GM12878 (cell line): ENCODE results near the gene RIPPLY2. TPM values are rescaled to one million over a fixed set of nuclear protein-coding genes. Genes with fewer than 3 reads are reported as not detected.
A peak's percentile ranks its signal among the peaks of the same experiment; 100 is the strongest.

Experiments
- BACH1 ChIP-seq: fragments of 450-650 bp; IDR thresholded peaks from 2 replicates; pipeline ENCODE4 v1.6.1; 2017; ENCODE audit warnings: mild to moderate bottlenecking, borderline replicate concordance
- BCL3 ChIP-seq: IDR thresholded peaks from 2 replicates; pipeline ENCODE4 v1.6.1; 2011; ENCODE audit warnings: borderline replicate concordance, low read depth, mild to moderate bottlenecking, moderate library complexity, low read length; ENCODE audit not compliant: insufficient read depth, poor library complexity, severe bottlenecking
- CHD1 ChIP-seq: IDR thresholded peaks from 2 replicates; pipeline ENCODE4 v1.6.1; 2012; ENCODE audit warnings: low read depth, low read length, improper control_type of control experiment
- CHD4 ChIP-seq: fragments of 200-600 bp; sonication (generic); IDR thresholded peaks from 2 replicates; pipeline ENCODE4 v1.6.1; 2016; ENCODE audit warnings: mild to moderate bottlenecking
- FOXM1 ChIP-seq: IDR thresholded peaks from 2 replicates; pipeline ENCODE4 v1.6.1; 2012; ENCODE audit warnings: low read depth, mild to moderate bottlenecking, inconsistent platforms, low read length, moderate library complexity
- MEF2A ChIP-seq: IDR thresholded peaks from 2 replicates; pipeline ENCODE4 v1.6.1; 2011; ENCODE audit warnings: low read depth, mild to moderate bottlenecking, low read length, moderate library complexity; ENCODE audit not compliant: insufficient read depth
- MLLT1 ChIP-seq: fragments of 450-650 bp; IDR thresholded peaks from 2 replicates; pipeline ENCODE4 v1.6.1; 2016; ENCODE audit warnings: mild to moderate bottlenecking
- MYC ChIP-seq: IDR thresholded peaks from 2 replicates; pipeline ENCODE4 v1.6.1; 2011; ENCODE audit warnings: mild to moderate bottlenecking, low read length, moderate library complexity, inconsistent platforms; ENCODE audit not compliant: insufficient read depth, insufficient replicate concordance, insufficient read length, severe bottlenecking
- PKNOX1 ChIP-seq: fragments of 450-650 bp; IDR thresholded peaks from 2 replicates; pipeline ENCODE4 v1.6.1; 2016; ENCODE audit warnings: mild to moderate bottlenecking
- SIX5 ChIP-seq: IDR thresholded peaks from 2 replicates; pipeline ENCODE4 v1.6.1; 2011; ENCODE audit warnings: mild to moderate bottlenecking, low read depth, low read length, moderate library complexity; ENCODE audit not compliant: severe bottlenecking
- SMAD1 ChIP-seq: fragments of 450-650 bp; IDR thresholded peaks from 2 replicates; pipeline ENCODE4 v1.6.1; 2018; ENCODE audit warnings: mild to moderate bottlenecking, low read depth; ENCODE audit not compliant: partially characterized antibody
- SP1 ChIP-seq: IDR thresholded peaks from one replicate; pipeline ENCODE4 v1.6.1; 2011; ENCODE audit warnings: low read depth, low read length
- SRF ChIP-seq, 2 experiments: IDR thresholded peaks; 2 replicates each; pipeline ENCODE4 v1.6.1; 2011; ENCODE audit warnings: low read depth in 2 of 2, low read length in 2 of 2, mild to moderate bottlenecking in 1 of 2, moderate library complexity in 1 of 2
- ZBTB33 ChIP-seq: fragments of 450-650 bp; IDR thresholded peaks from 2 replicates; pipeline ENCODE4 v1.6.1; 2017; ENCODE audit warnings: mild to moderate bottlenecking
- ZNF274 ChIP-seq: IDR thresholded peaks from one replicate; pipeline ENCODE4 v1.8.0; 2011; ENCODE audit not compliant: insufficient read length, insufficient read depth
- ZNF622 ChIP-seq: fragments of 450-650 bp; IDR thresholded peaks from 2 replicates; pipeline ENCODE4 v1.6.1; 2017; ENCODE audit warnings: mild to moderate bottlenecking, inconsistent platforms
- ZNF687 ChIP-seq: fragments of 450-650 bp; IDR thresholded peaks from 2 replicates; pipeline ENCODE4 v1.6.1; 2017; ENCODE audit warnings: mild to moderate bottlenecking, moderate library complexity
- polyA plus RNA-seq, 11 experiments: library from polyadenylated mRNA; depleted of rRNA in 4 of 11; unstranded in 6 of 11; stranded (reverse) in 5 of 11; fragments of >200 nt; fragmentation: Nextera tagmentation in 4 of 11; fragmentation: Illumina TruSeq in 1 of 11; extraction: Ambion mirVana in 4 of 11; extraction: Trizol in 1 of 11; gene quantifications; 1 replicate in 1 of 11; 2 replicates in 10 of 11; pipeline versions ENCODE4 v1.2.1 to v1.2.3, GENCODE V29; 2011 to 2016; ENCODE audit warnings: inconsistent platforms in 2 of 11, missing spikeins in 2 of 11, low read depth in 1 of 11
- total RNA-seq, 4 experiments: library from RNA; depleted of rRNA in 3 of 4; stranded (reverse); fragments of >200 nt in 3 of 4; fragmentation: Illumina TruSeq in 1 of 4; extraction: Trizol in 1 of 4; gene quantifications; 2 replicates each; pipeline versions ENCODE4 v1.2.1 to v1.2.3, GENCODE V29; 2013 to 2021

RIPPLY2 gene
- total and polyA plus RNA-seq, 10 of the 15 experiments (the other 5 are each of a cell fraction or from before 2014, with no cell fraction given): 0.09 to 0.51 (median 0.17) TPM; not detected in 7

- TF ChIP-seq ZBTB33 (no peak), SMAD1 (no peak), ZNF687 (peak; percentile 79), CHD4 (no peak), SP1 (no peak), BCL3 (no peak), MLLT1 (peak; percentile 77), ZNF274 (no peak), MYC (no peak), SRF (IDR thresholded peaks at IDR 0.05; ENCODE audit: low read depth in 2 of 2, low read length in 2 of 2) (no peak), ZNF622 (no peak), PKNOX1 (peak; percentile 66; the same call in 1 of the 2 replicates), BACH1 (no peak; the same call in 1 of the 2 replicates), MEF2A (no peak), CHD1 (no peak), FOXM1 (no peak; the same call in 1 of the 2 replicates), SIX5 (no peak)
Measured at GRCh38 chr6:83859410-83860358, 6.5 kb downstream of the RIPPLY2 start, which contains the start of gene CYB5R4 (continued).
